ENCODE measurements around the gene FOXA1. TPM values are rescaled to one million over a fixed set of nuclear protein-coding genes. Genes with fewer than 3 reads are reported as not detected.

Gene FOXA1
- total and polyA plus RNA-seq, 9 of the 15 experiments (the other 6 are each of a cell fraction or from before 2014, with no cell fraction given) = 0.20 to 3.0 (median 1.3) TPM

DNA sequence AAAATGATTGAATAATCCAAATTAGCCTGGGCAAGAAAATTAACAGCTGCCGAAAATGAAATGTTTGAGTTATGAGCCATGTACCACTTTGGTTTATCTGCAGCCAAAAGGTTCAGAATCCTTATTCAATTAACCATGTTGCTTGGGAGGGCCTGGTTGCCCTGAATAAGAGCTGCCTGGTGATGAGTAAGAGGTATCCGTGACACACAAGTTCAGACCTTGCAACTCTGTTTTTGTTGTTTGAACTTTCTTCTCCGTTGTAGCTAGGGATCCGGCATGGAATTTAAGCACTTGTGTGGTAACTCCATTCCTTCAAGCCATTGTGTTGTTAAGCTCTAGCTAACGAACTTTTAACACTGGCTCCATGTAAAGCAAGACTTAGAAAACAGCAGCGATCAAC is 35.7 kb downstream of the FOXA1 start:
- H3K4me2 ChIP-seq (ENCODE audit: insufficient read depth, low read length) = no peak overlapping the region
- intact Hi-C loops (cut with micrococcal nuclease) (no loop called here), in situ Hi-C loops (cut with MboI) (no loop called here)
- POLR2A ChIA-PET = no interaction called here
- H3K9ac ChIP-seq (ENCODE audit: insufficient read depth in 1 of 2, low read depth in 2 of 2, low read length in 2 of 2) = no peak overlapping the region
- no peaks in the 10 kb centered on the region for H3K4me1 ChIP-seq (replicated peaks in 1 of 2; ENCODE audit: control insufficient read depth in 2 of 2, insufficient read depth in 2 of 2, low read length in 2 of 2)
- H4K20me1 ChIP-seq (replicated peaks; ENCODE audit: control insufficient read depth, insufficient read depth, low read length) = no peaks in the 10 kb centered on the region
- H3K36me3 ChIP-seq (ENCODE audit: control insufficient read depth, insufficient read depth, low read length) = no peaks in the 10 kb centered on the region
- no TSS peak for BruUV-seq (replicated peaks)
- H3K9me1 ChIP-seq (ENCODE audit: control insufficient read depth, insufficient read depth, low read length) = no peaks in the 10 kb centered on the region
- no peak overlapping the region for H2AFZ ChIP-seq (ENCODE audit: low read depth, low read length)
- CTCF ChIA-PET (ENCODE audit: low intra/inter-chr PET ratio) = no interaction called here
- H3K27me3 ChIP-seq (ENCODE audit: control insufficient read depth in 2 of 2, insufficient read depth in 2 of 2, low read length in 2 of 2) = no peaks in the 10 kb centered on the region
- 6% methylated on average over 6 of the region's 6 CpGs for WGBS (ENCODE audit: insufficient coverage, low coverage, missing lambda C conversion rate)
- H3K27ac ChIP-seq (ENCODE audit: extremely low read depth, low read depth, low read length) = no peak overlapping the region
- no peak for FAIRE-seq
- no peaks in the 10 kb centered on the region for H3K9me3 ChIP-seq (replicated peaks; ENCODE audit: control insufficient read depth, insufficient read depth, low read depth, low read length)
- DNase-seq (ENCODE audit: extremely low read depth in 1 of 4, low spot score in 3 of 4) = no peak
- H3K79me2 ChIP-seq (ENCODE audit: control insufficient read depth, insufficient read depth, low read length) = no peaks in the 10 kb centered on the region
- no peak for ATAC-seq
- no peak overlapping the region for H3K4me3 ChIP-seq
- TF ChIP-seq ZNF695 (CRISPR knock-in tag; IDR thresholded peaks at IDR 0.05) (no peak), FOXJ3 (CRISPR knock-in tag; IDR thresholded peaks at IDR 0.05) (no peak), MCM7 (IDR thresholded peaks at IDR 0.05) (no peak), COPS2 (conservative IDR thresholded peaks at IDR 0.05) (no peak), KHSRP (IDR thresholded peaks at IDR 0.05) (no peak), HMGN3 (IDR thresholded peaks at IDR 0.05; ENCODE audit: borderline replicate concordance, extremely low read depth, insufficient read length, low read depth, low read length) (no peak), SRSF3 (IDR thresholded peaks at IDR 0.05; ENCODE audit: insufficient read depth, low read length) (no peak), HNRNPL (IDR thresholded peaks at IDR 0.05; ENCODE audit: low read depth, low read length) (no peak), GABPB1 (CRISPR knock-in tag; IDR thresholded peaks at IDR 0.05) (no peak), ZNF212 (CRISPR knock-in tag; IDR thresholded peaks at IDR 0.05) (no peak), XRCC4 (IDR thresholded peaks at IDR 0.05; ENCODE audit: extremely low read depth, insufficient read depth, insufficient read length) (no peak), MAFK (IDR thresholded peaks at IDR 0.05; ENCODE audit: low read length) (no peak)
- TF ChIP-seq, protein P1, sequence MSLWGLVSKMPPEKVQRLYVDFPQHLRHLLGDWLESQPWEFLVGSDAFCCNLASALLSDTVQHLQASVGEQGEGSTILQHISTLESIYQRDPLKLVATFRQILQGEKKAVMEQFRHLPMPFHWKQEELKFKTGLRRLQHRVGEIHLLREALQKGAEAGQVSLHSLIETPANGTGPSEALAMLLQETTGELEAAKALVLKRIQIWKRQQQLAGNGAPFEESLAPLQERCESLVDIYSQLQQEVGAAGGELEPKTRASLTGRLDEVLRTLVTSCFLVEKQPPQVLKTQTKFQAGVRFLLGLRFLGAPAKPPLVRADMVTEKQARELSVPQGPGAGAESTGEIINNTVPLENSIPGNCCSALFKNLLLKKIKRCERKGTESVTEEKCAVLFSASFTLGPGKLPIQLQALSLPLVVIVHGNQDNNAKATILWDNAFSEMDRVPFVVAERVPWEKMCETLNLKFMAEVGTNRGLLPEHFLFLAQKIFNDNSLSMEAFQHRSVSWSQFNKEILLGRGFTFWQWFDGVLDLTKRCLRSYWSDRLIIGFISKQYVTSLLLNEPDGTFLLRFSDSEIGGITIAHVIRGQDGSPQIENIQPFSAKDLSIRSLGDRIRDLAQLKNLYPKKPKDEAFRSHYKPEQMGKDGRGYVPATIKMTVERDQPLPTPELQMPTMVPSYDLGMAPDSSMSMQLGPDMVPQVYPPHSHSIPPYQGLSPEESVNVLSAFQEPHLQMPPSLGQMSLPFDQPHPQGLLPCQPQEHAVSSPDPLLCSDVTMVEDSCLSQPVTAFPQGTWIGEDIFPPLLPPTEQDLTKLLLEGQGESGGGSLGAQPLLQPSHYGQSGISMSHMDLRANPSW (CRISPR knock-in tag; IDR thresholded peaks at IDR 0.05) = no peak
- TF ChIP-seq, protein P2, sequence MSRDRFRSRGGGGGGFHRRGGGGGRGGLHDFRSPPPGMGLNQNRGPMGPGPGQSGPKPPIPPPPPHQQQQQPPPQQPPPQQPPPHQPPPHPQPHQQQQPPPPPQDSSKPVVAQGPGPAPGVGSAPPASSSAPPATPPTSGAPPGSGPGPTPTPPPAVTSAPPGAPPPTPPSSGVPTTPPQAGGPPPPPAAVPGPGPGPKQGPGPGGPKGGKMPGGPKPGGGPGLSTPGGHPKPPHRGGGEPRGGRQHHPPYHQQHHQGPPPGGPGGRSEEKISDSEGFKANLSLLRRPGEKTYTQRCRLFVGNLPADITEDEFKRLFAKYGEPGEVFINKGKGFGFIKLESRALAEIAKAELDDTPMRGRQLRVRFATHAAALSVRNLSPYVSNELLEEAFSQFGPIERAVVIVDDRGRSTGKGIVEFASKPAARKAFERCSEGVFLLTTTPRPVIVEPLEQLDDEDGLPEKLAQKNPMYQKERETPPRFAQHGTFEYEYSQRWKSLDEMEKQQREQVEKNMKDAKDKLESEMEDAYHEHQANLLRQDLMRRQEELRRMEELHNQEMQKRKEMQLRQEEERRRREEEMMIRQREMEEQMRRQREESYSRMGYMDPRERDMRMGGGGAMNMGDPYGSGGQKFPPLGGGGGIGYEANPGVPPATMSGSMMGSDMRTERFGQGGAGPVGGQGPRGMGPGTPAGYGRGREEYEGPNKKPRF (IDR thresholded peaks at IDR 0.05; ENCODE audit: low read depth, low read length) = no peak
- TF ChIP-seq, protein P3, sequence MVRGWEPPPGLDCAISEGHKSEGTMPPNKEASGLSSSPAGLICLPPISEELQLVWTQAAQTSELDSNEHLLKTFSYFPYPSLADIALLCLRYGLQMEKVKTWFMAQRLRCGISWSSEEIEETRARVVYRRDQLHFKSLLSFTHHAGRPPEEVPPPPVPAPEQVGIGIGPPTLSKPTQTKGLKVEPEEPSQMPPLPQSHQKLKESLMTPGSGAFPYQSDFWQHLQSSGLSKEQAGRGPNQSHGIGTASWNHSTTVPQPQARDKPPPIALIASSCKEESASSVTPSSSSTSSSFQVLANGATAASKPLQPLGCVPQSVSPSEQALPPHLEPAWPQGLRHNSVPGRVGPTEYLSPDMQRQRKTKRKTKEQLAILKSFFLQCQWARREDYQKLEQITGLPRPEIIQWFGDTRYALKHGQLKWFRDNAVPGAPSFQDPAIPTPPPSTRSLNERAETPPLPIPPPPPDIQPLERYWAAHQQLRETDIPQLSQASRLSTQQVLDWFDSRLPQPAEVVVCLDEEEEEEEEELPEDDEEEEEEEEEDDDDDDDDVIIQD (CRISPR knock-in tag; IDR thresholded peaks at IDR 0.05) = no peak
